Measurements from ENCODE around the gene EPHA8.

The EPHA8 gene

DNA sequence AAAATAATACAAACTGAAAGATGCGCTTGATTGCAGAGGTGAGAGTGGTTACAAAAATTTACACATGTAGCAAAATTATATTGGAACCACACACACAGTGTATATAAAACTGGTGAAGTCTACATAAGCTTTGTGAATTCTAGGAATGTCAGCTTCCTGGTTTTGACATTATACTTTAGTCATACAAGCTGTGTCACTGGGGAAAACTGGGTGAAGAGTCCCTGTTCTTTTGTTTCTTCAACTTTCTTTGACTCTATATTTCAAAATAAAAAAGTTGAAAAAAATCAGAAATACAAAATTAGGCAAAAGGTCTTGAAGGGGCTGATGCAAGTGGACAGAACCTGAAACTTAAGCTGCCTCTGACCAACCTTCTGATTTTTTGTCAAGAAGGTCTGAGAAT lies 83.1 kb downstream of the EPHA8 start:
- no peak for DNase-seq (ENCODE audit: low spot score)

DNA sequence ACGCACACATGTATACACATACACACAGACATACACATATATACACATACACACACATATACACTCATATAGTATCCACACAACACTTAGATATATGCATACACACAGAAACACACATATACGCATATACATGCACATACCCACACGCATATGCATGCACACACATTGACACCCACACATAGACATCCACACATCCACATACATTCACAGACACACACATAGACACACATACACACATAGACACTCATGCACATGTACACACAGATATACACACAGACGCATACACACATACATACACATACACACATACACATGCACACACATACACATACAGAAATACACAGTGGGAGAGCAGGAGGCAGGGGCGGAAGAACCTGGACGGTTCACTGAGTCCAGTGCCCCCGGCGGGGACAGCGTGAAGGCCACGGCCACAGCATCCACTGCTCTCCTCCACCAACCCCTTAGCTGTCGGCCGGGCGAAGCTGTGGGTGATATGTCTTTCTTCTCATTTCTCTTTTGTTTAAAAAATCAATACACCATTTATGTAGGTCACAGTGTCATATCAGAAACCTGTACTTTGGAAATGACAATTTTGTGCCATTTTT lies 86.9 kb downstream of the EPHA8 start:
- DNase-seq (ENCODE audit: low spot score) = no peak

DNA sequence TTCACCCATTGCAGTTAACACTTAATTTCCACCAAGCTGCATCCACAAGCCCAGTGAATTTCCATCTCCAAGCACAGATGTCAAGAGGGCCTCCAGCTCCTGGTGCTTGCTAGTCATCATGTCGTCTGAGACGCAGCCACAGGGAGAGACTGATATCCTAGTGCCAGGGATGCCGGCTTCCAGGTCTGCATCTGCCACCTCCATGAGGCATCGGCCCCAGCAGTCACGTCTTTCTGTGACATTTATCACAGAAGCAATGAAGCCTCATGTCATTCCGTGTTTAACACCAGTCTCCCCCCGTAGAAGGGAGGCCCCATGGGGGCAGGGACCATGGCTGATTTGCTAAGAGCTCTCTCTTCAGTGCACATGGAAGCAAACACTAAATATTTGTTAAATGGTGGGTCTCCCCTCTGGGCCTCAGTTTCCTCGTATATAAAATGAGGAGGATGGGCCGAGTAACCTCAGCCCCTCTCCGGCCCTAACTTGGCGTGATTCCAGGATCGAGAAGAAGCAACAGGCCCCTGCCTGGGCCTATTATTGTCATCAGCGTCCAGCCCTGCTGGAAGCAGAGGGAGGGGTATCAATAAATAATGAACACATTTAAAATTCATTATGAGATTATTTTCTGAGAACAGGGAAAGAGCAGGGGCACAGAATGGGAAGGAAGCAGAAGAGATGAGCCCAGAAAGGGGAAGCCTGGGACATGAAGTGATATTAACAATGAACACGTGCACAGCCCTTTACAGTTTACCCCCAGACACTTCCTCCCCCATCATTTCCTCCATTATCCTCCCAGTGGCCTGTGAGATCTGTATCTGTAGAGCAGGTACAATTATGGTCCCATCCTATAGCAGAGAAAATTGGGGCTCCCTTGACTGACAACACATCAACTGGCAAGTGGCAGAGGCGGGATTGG lies 88.9 kb downstream of the EPHA8 start:
- no peak for DNase-seq (ENCODE audit: low spot score)

DNA sequence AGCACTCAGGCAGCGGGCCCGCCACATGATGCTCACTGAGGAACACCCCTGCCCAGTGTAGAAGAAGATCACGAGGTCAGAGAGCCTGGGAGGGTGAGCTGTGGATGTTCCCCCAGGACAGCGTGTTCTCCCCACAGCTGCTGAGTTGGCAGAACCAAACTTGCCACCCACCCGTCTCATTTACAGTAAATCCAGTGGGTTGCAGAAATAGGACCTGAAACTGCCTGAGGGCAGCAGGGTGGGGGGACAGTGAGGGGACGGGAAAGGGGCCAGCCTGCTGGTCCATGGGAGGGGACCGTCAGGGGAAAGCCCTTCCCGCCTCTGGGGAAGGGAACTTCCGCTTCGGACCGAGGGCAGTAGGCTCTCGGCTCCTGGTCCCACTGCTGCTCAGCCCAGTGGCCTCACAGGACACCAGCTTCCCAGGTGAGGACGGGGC lies 89.6 kb downstream of the EPHA8 start, which contains the start of gene C1QB:
Gene C1QB, plus strand, starts transcription at position 356 of the 436 bp plus-strand sequence. CDS start 6,227 bp downstream, outside the sequence.
- DNase-seq (ENCODE audit: low spot score) = no peak

Measured in hematopoietic multipotent progenitor cell treated with erythropoietin and hydrocortisone succinate and interleukin-3 and kit ligand, for 17 days (in vitro differentiated cells).